ENCODE results near the gene KIZ.
A peak's percentile ranks its signal among the peaks of the same experiment; 100 is the strongest.

The KIZ gene

DNA sequence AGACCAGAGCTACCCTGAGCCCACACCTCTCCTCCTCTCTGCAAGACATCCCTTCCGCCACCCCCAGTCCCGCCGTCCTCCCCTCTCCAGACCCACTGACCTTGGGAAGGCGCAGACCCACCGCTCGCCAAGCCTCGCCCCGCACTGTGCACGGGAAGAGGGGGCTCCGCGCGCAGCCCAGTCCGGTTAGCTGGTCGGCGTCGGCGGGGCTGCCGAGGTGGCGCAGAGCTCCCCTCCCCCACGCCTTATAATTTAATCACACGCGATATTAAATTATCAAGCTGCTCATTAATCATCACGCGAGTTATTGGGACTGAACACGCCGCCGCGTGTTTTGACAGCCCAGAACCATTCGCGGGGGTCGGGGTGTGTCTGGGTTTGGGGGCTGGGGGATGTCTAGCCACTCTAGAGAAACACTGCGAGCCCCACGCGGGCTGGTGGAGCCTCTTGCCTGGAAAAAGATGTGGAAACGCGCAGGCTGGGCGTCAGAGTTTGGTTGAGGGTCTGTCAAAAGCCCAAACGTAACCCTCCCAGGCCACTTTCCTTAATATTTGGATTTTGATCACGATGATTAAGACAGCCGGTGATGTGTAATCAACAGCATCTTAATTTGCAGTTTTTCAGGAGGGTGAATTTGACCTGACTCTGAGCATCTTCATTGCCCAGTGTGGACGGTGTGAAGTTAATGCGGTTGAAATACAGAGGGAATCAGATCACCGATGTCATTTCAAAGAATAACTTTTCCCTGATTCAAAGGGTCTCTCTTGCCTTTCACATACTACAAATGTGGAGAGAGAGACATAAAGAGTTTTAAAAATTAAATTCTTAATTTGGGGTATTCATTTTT is 19.5 kb upstream of the KIZ start, which contains the start of gene LINC00237:
TSS of gene LINC00237 (minus strand) at position 188 of the 847 bp plus-strand sequence.
- no peak within 1 kb of the TSS for H3K9ac ChIP-seq (ENCODE audit: low read length in 2 of 2)
- H3K27ac ChIP-seq (ENCODE audit: low read length) = no peak within 1 kb of the TSS
- peak within 1 kb of the TSS; percentile 25 to 49 for H3K4me3 ChIP-seq (ENCODE audit: low read length in 2 of 2)
- H3K9me3 ChIP-seq (ENCODE audit: control insufficient read depth in 2 of 2, low read length in 2 of 2) = no peaks in the 10 kb centered on the region
- H3K36me3 ChIP-seq (ENCODE audit: control insufficient read depth in 2 of 2, insufficient read depth in 2 of 2, low read length in 2 of 2) = no peaks in the 10 kb centered on the region
- H3K27me3 ChIP-seq (ENCODE audit: control insufficient read depth in 1 of 2, insufficient read depth in 2 of 2, low read length in 2 of 2) = peaks cover 60 to 76% of the 10 kb centered on the region in 2 donors
- peaks cover 24% of the 10 kb centered on the region for H3K4me1 ChIP-seq (ENCODE audit: control insufficient read depth, insufficient read depth, low read length)

DNA sequence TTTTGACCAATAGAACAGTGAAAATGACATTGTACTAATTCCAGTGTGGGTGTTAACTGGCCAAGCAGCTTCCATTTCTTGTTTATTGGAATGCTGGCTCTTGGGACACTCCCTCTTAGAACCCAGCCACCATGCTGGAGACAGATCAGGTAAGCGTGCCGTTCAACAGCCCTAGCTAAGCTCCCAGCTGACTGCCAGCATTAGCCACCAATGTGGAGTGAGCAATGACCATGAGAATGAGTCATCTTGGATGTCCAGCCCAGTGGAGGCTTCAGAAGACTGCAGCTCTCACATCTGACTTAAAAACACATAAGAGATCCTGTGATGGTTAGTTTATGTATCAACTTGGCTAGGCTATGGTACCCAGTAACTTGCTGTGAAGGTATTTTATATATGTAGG is 16.7 kb upstream of the KIZ start:
- Histone ChIP-seq H3K9ac (ENCODE audit: low read length in 2 of 2) (no peak overlapping the region), H3K9me3 (ENCODE audit: control insufficient read depth in 2 of 2, low read length in 2 of 2) (no peaks in the 10 kb centered on the region), H3K27ac (ENCODE audit: low read length) (no peak overlapping the region), H3K36me3 (ENCODE audit: control insufficient read depth in 2 of 2, insufficient read depth in 2 of 2, low read length in 2 of 2) (no peaks in the 10 kb centered on the region), H3K4me3 (ENCODE audit: low read length in 2 of 2) (no peak overlapping the region), H3K4me1 (ENCODE audit: control insufficient read depth, insufficient read depth, low read length) (peaks cover 9% of the 10 kb centered on the region), H3K27me3 (ENCODE audit: control insufficient read depth in 1 of 2, insufficient read depth in 2 of 2, low read length in 2 of 2) (peaks cover 36 to 48% of the 10 kb centered on the region in 2 donors)

DNA sequence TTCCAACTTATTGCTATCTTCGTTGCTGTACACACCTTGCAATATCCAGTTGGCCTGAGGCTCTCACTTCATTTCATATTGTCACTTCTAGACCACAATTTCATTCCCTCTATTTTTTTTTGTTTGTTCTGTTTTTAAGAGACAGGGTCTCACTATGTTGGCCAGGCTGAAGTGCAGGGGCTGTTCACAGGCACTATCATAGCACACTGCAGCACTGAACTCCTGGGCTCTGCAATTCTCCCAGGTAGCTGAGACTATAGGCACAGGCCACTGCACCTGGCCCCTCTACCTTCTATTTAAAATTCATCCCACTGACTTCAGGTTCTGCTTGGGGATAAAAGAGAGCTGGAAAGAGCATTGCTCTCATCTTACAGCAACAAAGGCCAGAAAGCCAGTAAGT is 15.1 kb upstream of the KIZ start:
- H3K4me3 ChIP-seq (ENCODE audit: low read length in 2 of 2) = no peak overlapping the region
- H3K36me3 ChIP-seq (ENCODE audit: control insufficient read depth in 2 of 2, insufficient read depth in 2 of 2, low read length in 2 of 2) = no peaks in the 10 kb centered on the region
- H3K27ac ChIP-seq (ENCODE audit: low read length) = no peak overlapping the region
- H3K9ac ChIP-seq (ENCODE audit: low read length in 2 of 2) = no peak overlapping the region
- H3K27me3 ChIP-seq (ENCODE audit: control insufficient read depth in 1 of 2, insufficient read depth in 2 of 2, low read length in 2 of 2) = peaks cover 24 to 31% of the 10 kb centered on the region in 2 donors
- H3K4me1 ChIP-seq (ENCODE audit: control insufficient read depth, insufficient read depth, low read length) = peaks cover 4% of the 10 kb centered on the region
- no peaks in the 10 kb centered on the region for H3K9me3 ChIP-seq (ENCODE audit: control insufficient read depth in 2 of 2, low read length in 2 of 2)

DNA sequence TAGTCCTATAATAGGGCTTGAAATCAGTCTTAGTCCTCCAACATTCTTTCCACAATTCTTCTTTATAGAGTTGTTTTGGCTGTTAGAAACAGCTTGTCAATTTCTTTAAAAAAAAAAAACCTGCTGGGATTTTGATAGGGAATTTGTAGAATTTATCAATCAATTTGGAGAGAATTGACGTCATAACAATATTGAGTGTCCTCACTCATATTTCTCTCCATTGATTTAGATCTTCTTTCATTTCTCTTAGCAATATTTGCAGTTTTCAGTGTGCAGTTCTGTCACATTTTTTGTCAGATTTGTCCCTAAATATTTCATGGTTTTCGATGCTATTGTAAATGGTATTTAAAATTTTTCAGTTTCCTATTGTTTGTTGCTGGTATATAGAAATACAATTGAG is 14.5 kb upstream of the KIZ start:
- Histone ChIP-seq H3K36me3 (ENCODE audit: control insufficient read depth in 2 of 2, insufficient read depth in 2 of 2, low read length in 2 of 2) (no peaks in the 10 kb centered on the region), H3K27me3 (ENCODE audit: control insufficient read depth in 1 of 2, insufficient read depth in 2 of 2, low read length in 2 of 2) (peaks cover 20 to 25% of the 10 kb centered on the region in 2 donors), H3K27ac (ENCODE audit: low read length) (no peak overlapping the region), H3K9ac (ENCODE audit: low read length in 2 of 2) (no peak overlapping the region), H3K4me1 (ENCODE audit: control insufficient read depth, insufficient read depth, low read length) (no peaks in the 10 kb centered on the region), H3K4me3 (ENCODE audit: low read length in 2 of 2) (no peak overlapping the region), H3K9me3 (ENCODE audit: control insufficient read depth in 2 of 2, low read length in 2 of 2) (no peaks in the 10 kb centered on the region)

DNA sequence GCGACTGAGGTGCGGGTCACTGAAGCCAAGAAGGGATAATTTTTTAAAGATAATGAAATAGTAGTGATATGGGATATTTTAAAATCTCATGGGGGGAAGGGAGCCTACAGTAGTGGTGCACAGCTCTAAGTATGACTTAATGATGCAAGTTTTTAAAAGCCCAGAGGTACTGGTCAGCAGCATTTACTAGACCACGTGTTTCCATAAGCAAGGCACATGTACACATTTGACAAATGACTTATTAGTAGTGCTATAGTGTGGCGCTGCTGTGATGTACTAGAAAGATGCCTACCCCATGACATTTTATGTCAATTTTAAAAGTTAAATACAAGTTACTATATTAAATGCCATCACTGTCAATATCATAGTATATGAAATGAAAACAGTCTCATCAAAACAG is 12.2 kb upstream of the KIZ start:
- Histone ChIP-seq H3K27ac (ENCODE audit: low read length) (no peak overlapping the region), H3K4me1 (ENCODE audit: control insufficient read depth, insufficient read depth, low read length) (no peaks in the 10 kb centered on the region), H3K36me3 (ENCODE audit: control insufficient read depth in 2 of 2, insufficient read depth in 2 of 2, low read length in 2 of 2) (no peaks in the 10 kb centered on the region), H3K9me3 (ENCODE audit: control insufficient read depth in 2 of 2, low read length in 2 of 2) (no peaks in the 10 kb centered on the region), H3K9ac (ENCODE audit: low read length in 2 of 2) (no peak overlapping the region), H3K27me3 (ENCODE audit: control insufficient read depth in 1 of 2, insufficient read depth in 2 of 2, low read length in 2 of 2) (peaks cover 4 to 12% of the 10 kb centered on the region in 2 donors), H3K4me3 (ENCODE audit: low read length in 2 of 2) (no peak overlapping the region)

DNA sequence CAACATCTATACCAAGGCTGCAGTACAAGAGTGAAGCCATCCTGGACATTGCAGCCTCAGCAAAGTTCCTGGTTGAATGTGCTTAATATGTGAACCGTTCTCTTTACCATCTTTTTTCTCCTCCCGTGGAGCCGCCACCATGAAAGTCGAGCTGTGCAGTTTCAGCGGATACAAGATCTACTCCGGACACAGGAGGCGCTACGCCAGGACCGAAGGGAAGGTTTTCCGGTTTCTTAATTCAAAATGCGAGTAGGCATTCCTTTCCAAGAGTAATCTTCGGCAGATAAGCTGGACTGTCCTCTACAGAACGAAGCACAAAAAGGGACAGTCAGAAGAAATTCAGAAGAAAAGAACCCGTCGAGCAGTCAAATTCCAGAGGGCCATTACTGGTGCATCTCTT is 11.3 kb upstream of the KIZ start:
- no peak overlapping the region for H3K27ac ChIP-seq (ENCODE audit: low read length)
- H3K9ac ChIP-seq (ENCODE audit: low read length in 2 of 2) = no peak overlapping the region
- no peaks in the 10 kb centered on the region for H3K9me3 ChIP-seq (ENCODE audit: control insufficient read depth in 2 of 2, low read length in 2 of 2)
- no peaks in the 10 kb centered on the region for H3K36me3 ChIP-seq (ENCODE audit: control insufficient read depth in 2 of 2, insufficient read depth in 2 of 2, low read length in 2 of 2)
- no peaks in the 10 kb centered on the region for H3K4me1 ChIP-seq (ENCODE audit: control insufficient read depth, insufficient read depth, low read length)
- H3K4me3 ChIP-seq (ENCODE audit: low read length in 2 of 2) = no peak overlapping the region
- H3K27me3 ChIP-seq (ENCODE audit: control insufficient read depth in 1 of 2, insufficient read depth in 2 of 2, low read length in 2 of 2) = peaks cover 0 to 6% of the 10 kb centered on the region in 2 donors

DNA sequence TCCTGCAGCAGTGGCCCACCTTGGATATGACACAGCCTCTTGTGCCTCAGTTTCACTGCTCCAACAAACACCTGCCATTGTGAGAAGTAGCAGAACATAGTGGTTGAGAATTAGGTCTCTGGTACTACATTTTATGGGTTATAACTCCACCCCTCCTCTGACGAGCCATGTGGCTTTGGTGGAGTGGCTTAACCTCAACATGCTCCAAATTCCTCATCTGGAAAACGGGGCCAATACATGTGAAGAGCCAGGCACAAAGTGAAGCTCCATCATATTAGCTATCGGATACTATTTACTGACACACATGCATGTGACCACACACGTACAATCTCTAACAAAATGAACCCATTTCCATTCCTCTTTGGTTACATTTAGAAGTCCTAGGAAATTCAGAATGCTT is 8.4 kb upstream of the KIZ start:
- Histone ChIP-seq H3K27ac (ENCODE audit: low read length) (no peak overlapping the region), H3K36me3 (ENCODE audit: control insufficient read depth in 2 of 2, insufficient read depth in 2 of 2, low read length in 2 of 2) (no peaks in the 10 kb centered on the region), H3K4me3 (ENCODE audit: low read length in 2 of 2) (no peak overlapping the region), H3K9ac (ENCODE audit: low read length in 2 of 2) (no peak overlapping the region), H3K9me3 (ENCODE audit: control insufficient read depth in 2 of 2, low read length in 2 of 2) (no peaks in the 10 kb centered on the region), H3K27me3 (ENCODE audit: control insufficient read depth in 1 of 2, insufficient read depth in 2 of 2, low read length in 2 of 2) (peaks cover 0 to 6% of the 10 kb centered on the region in 2 donors), H3K4me1 (ENCODE audit: control insufficient read depth, insufficient read depth, low read length) (no peaks in the 10 kb centered on the region)

DNA sequence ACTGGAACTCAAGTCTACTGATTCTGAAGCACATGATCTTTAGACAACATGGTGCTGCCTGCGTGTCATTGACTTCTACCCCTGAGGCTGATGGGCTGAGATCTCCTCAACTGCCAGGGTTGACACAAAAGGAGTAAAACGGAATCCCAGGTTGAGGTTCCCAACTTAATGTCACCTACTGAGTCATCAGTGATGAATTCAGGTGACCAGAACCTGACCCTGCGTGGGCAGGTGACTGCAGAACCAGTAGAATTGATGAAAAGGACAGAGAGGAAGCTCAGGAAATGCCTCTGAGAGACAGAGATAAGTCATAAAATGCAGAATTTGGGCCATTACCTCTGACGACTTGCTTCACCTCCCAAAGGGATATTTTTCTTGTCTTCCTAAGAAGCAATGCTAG is 7.7 kb upstream of the KIZ start:
- no peaks in the 10 kb centered on the region for H3K9me3 ChIP-seq (ENCODE audit: control insufficient read depth in 2 of 2, low read length in 2 of 2)
- no peak overlapping the region for H3K27ac ChIP-seq (ENCODE audit: low read length)
- H3K4me3 ChIP-seq (ENCODE audit: low read length in 2 of 2) = no peak overlapping the region
- no peaks in the 10 kb centered on the region for H3K36me3 ChIP-seq (ENCODE audit: control insufficient read depth in 2 of 2, insufficient read depth in 2 of 2, low read length in 2 of 2)
- no peaks in the 10 kb centered on the region for H3K4me1 ChIP-seq (ENCODE audit: control insufficient read depth, insufficient read depth, low read length)
- H3K27me3 ChIP-seq (ENCODE audit: control insufficient read depth in 1 of 2, insufficient read depth in 2 of 2, low read length in 2 of 2) = peaks cover 0 to 6% of the 10 kb centered on the region in 2 donors
- H3K9ac ChIP-seq (ENCODE audit: low read length in 2 of 2) = no peak overlapping the region

DNA sequence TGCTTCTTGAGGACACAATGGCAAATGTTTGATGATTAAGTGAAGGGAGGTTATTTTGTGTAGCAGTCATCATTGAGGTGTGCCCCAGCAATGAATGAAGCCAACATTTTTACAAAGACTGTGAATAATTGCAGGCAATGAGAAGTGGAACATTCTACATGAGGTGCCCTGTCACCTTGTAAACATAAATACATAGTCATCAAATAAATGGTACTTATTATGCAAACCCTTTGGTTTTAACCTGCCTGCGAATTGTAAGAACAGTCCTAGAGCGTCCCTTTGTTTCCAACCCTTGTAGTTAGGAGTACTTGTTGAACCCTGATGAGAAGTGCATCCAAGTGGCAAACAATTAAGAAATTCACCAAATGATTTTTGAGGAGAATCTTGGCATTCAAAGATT is 7.1 kb upstream of the KIZ start:
- H3K27me3 ChIP-seq (ENCODE audit: control insufficient read depth in 1 of 2, insufficient read depth in 2 of 2, low read length in 2 of 2) = peaks cover 0 to 6% of the 10 kb centered on the region in 2 donors
- H3K4me3 ChIP-seq (ENCODE audit: low read length in 2 of 2) = no peak overlapping the region
- H3K4me1 ChIP-seq (ENCODE audit: control insufficient read depth, insufficient read depth, low read length) = no peaks in the 10 kb centered on the region
- no peak overlapping the region for H3K9ac ChIP-seq (ENCODE audit: low read length in 2 of 2)
- H3K27ac ChIP-seq (ENCODE audit: low read length) = no peak overlapping the region
- H3K9me3 ChIP-seq (ENCODE audit: control insufficient read depth in 2 of 2, low read length in 2 of 2) = no peaks in the 10 kb centered on the region
- H3K36me3 ChIP-seq (ENCODE audit: control insufficient read depth in 2 of 2, insufficient read depth in 2 of 2, low read length in 2 of 2) = no peaks in the 10 kb centered on the region

DNA sequence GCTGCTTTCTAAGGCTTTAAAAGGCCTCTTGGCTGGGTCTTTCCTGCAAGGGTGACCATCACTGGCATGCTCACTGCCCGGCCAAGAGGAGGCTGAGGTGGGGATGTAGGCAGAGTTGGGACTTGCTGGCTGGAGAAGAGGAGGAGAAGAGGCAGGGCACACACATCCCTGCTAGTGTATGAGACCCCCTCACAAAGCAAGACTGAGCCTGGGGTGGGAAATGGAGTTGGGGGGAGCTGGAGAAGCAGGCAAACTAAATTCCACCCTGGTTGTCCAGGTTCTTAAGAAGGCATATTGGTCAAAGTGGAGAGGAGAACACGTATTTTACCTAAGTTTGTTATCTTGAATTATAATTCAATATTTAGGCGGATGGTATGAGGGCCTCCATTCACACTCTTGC is 1.7 kb upstream of the KIZ start:
- no peak overlapping the region for H3K4me3 ChIP-seq (ENCODE audit: low read length in 2 of 2)
- no peak overlapping the region for H3K9ac ChIP-seq (ENCODE audit: low read length in 2 of 2)
- H3K4me1 ChIP-seq (ENCODE audit: control insufficient read depth, insufficient read depth, low read length) = peaks cover 4% of the 10 kb centered on the region
- H3K27ac ChIP-seq (ENCODE audit: low read length) = no peak overlapping the region
- no peaks in the 10 kb centered on the region for H3K27me3 ChIP-seq (ENCODE audit: control insufficient read depth in 1 of 2, insufficient read depth in 2 of 2, low read length in 2 of 2)
- H3K36me3 ChIP-seq (ENCODE audit: control insufficient read depth in 2 of 2, insufficient read depth in 2 of 2, low read length in 2 of 2) = no peaks in the 10 kb centered on the region
- H3K9me3 ChIP-seq (ENCODE audit: control insufficient read depth in 2 of 2, low read length in 2 of 2) = no peaks in the 10 kb centered on the region
